ENCODE results near the gene LMOD3. TPM values are rescaled to one million over a fixed set of nuclear protein-coding genes. Genes with fewer than 3 reads are reported as not detected.

The LMOD3 gene
- total RNA-seq, 1 experiment from 2014 or later = not detected

- no peak for DNase-seq (ENCODE audit: low spot score)
These were observed 445 bp downstream of the LMOD3 start for GRCh38 chr3:69121950-69122349.

GRCh38 chr3:69121513-69121912, 882 bp downstream of the LMOD3 start:
- DNase-seq (ENCODE audit: low spot score) = no peak

DNA sequence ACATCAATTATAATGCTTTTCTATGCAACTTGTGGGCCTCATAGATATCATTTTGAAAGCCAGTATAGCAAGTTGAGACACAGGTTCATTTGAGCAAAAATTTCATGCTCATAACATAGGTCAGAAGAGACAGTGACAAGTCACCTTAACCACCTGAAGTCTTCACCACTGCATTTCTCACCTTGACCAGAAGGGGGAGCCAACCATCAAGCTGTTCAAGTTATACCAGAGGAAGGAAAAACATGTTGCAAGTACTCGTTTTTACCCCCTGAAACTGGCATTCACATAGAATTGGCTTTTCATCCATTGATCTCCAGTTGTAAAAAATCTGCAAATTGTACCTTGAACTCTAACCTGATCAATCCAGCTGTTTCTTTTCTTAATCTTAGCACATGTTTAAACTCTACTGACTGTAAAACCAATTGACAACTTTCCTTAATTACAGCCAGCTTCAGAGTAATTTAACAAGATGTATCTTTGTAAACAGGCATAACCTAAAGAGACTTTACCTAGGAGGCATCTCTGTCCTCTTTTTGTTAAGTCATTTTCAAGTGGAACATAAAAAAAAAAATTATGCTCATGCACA, 1.4 kb downstream of the LMOD3 start:
- peak; percentile 66 for DNase-seq (ENCODE audit: low spot score)

GRCh38 chr3:69119681-69120080, 2.7 kb downstream of the LMOD3 start:
- DNase-seq (ENCODE audit: low spot score) = no peak

GRCh38 chr3:69119138-69119537, 3.3 kb downstream of the LMOD3 start:
- no peak for DNase-seq (ENCODE audit: low spot score)

- no peak for DNase-seq (ENCODE audit: low spot score)
These were observed 3.8 kb downstream of the LMOD3 start for GRCh38 chr3:69118555-69118954.

- no peak for DNase-seq (ENCODE audit: low spot score)
These were observed 5.5 kb downstream of the LMOD3 start for GRCh38 chr3:69116897-69117296.

DNA sequence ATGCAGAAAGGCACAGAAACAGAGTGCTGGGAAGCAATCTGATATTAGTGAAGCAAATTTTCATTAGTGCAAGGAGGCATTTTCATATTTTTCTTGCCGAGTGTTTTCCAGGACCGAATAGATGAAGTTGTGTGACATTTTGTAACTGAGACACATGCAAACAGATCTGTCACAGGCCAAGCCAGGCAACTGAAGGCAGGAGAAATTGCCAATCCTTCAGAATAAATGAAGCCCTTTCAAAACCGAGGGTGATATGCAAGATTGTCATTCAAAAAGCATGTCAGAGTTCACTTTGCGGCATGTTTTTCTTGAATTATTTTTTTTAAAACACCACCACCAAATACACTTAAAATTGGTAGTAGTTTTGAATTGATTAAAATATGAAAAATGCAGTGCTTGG, 6.2 kb downstream of the LMOD3 start:
- no peak for DNase-seq (ENCODE audit: low spot score)

DNA sequence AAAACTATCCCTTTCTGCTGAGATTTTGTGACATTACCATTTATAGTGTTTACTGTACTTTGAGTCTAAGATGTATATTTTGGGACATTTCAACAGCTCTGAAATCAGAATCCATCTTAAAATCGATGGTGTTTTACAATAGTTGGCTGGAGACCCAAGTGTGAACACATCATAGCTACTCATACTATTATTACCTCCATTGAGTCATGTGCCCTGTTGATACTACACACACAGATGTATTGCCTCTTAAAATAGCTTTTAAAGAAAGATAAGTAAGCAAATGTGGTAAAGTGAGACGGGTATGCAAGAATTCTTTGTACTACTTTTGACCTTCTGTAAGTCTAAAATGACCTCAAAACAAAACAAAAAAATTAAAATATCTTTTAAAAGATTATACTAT, 6.7 kb downstream of the LMOD3 start:
- DNase-seq (ENCODE audit: low spot score) = no peak

DNA sequence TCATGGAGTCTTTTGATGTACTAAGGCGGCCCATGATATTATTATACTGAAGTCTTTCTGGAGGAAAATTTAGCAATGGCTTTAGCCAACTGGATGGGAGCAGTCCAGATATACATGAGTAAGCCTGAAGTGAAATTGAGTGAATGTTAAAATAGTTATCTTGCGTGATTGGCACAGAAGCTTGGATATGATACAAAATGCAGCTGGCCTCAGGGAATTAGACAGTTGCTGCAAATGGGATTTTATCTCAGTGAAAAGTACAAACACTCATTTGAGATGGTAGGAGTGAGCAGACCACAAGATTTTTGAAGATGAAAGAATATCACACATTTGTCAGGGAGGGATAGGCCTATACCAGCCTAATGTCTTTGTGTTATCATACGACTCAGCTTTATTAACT, 8.9 kb downstream of the LMOD3 start:
- DNase-seq (ENCODE audit: low spot score) = no peak

- DNase-seq (ENCODE audit: low spot score) = no peak
These were observed 11.4 kb downstream of the LMOD3 start for GRCh38 chr3:69110941-69111546.

- DNase-seq (ENCODE audit: low spot score) = no peak
These were observed 13.6 kb downstream of the LMOD3 start for GRCh38 chr3:69108811-69109210.

- no peak for DNase-seq (ENCODE audit: low spot score)
These were observed 14.6 kb downstream of the LMOD3 start for GRCh38 chr3:69107841-69108240.

DNA sequence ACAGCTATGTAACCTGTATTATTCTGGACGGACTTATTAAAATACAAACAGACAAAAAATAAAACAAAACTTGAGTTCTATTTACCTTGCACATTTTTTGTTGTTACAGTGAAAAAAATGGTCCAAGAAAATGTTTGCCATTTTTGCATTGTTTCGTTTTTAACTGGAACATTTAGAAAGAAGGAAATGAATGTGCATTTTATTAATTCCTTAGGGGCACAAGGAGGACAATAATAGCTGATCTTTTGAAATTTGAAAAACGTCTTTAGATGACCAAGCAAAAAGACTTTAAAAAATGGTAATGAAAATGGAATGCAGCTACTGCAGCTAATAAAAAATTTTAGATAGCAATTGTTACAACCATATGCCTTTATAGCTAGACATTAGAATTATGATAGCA, 17.1 kb downstream of the LMOD3 start:
- DNase-seq (ENCODE audit: low spot score) = no peak

- DNase-seq (ENCODE audit: low spot score) = no peak
These were observed 17.8 kb downstream of the LMOD3 start for GRCh38 chr3:69104586-69104985.

- no peak for DNase-seq (ENCODE audit: low spot score)
These were observed 19.3 kb downstream of the LMOD3 start for GRCh38 chr3:69103123-69103522.

GRCh38 chr3:69102384-69102783, 20.0 kb downstream of the LMOD3 start:
- DNase-seq (ENCODE audit: low spot score) = no peak

DNA sequence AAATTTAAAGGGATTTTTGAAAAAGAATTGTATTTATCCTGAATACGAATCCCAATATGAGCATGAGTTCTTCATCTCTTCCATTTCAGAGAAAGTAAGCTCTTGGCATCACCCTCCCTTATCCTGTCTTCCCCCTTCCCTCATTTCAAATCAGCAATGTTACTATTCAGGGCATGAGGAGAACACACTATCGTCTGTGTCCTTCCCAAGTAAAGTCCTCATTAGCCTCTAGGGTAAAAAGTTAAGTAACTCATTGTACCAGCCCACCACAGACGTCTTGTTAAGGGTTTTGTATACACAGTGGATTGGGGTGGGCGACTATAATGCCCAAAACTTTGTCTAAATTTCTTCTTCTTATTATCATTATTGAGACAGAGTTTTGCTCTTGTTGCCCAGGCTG, 22.8 kb downstream of the LMOD3 start:
- DNase-seq (ENCODE audit: low spot score) = no peak

GRCh38 chr3:69097407-69098086, 24.8 kb downstream of the LMOD3 start:
- no peak for DNase-seq (ENCODE audit: low spot score)

- no peak for DNase-seq (ENCODE audit: low spot score)
These were observed 26.1 kb downstream of the LMOD3 start for GRCh38 chr3:69096299-69096698.

DNA sequence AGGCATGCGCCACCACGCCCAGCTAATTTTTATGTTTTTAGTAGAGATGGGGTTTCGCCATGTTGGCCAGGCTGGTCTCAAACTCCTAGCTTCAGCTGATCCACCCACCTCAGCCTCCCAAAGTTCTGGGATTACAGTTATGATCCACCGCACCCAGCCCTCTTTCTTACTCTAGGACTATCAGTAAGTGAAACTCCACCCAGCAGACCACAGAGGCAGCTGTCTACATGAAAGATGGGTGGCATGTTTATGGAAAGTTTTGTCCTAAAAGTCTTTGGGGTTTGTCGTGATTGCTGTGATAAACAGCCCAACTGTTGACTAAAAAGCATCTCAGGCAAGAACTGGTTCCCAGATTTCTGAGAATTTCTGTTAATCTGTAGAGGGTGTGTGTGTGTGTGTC, 26.8 kb downstream of the LMOD3 start:
- no peak for DNase-seq (ENCODE audit: low spot score)

GRCh38 chr3:69094467-69095205, 27.8 kb downstream of the LMOD3 start:
- peak; percentile 38 for DNase-seq (ENCODE audit: low spot score)

- DNase-seq (ENCODE audit: low spot score) = peak; percentile 14
These were observed 30.3 kb downstream of the LMOD3 start for GRCh38 chr3:69092030-69092516.

Measured in A172 (cell line).